Neuronal stem cell (in vitro differentiated cells): ENCODE results near the gene MORN5.

Experiments used
- DNase-seq: peaks from one replicate; pipeline ENCODE4 v3.0.0-alpha.2; 2013; ENCODE audit warnings: low spot score
- H2AFZ ChIP-seq: one replicate; pipeline ENCODE4 v1.6.1; 2013; ENCODE audit warnings: mild to moderate bottlenecking, low read length, inconsistent platforms
- H2AK5ac ChIP-seq: 2 replicates; pipeline ENCODE4 v1.6.1; 2013; ENCODE audit warnings: low read depth, mild to moderate bottlenecking, inconsistent platforms, low read length, moderate library complexity, mixed read lengths
- H2BK120ac ChIP-seq: 2 replicates; pipeline ENCODE4 v1.6.1; 2013; ENCODE audit warnings: low read depth, mild to moderate bottlenecking, inconsistent platforms, low read length, moderate library complexity, mixed read lengths
- H2BK12ac ChIP-seq: one replicate; pipeline ENCODE4 v1.6.1; 2013; ENCODE audit warnings: low read length, inconsistent platforms
- H2BK15ac ChIP-seq: 2 replicates; pipeline ENCODE4 v1.6.1; 2013; ENCODE audit warnings: mild to moderate bottlenecking, low read length, inconsistent platforms, mixed read lengths
- H2BK5ac ChIP-seq: one replicate; pipeline ENCODE4 v1.6.1; 2013; ENCODE audit warnings: inconsistent platforms, mild to moderate bottlenecking, low read length, moderate library complexity
- H3K14ac ChIP-seq: one replicate; pipeline ENCODE4 v1.6.1; 2013; ENCODE audit warnings: low read length, inconsistent platforms
- H3K18ac ChIP-seq: 2 replicates; pipeline ENCODE4 v1.6.1; 2013; ENCODE audit warnings: low read length, inconsistent platforms
- H3K23ac ChIP-seq: 2 replicates; pipeline ENCODE4 v1.6.1; 2013; ENCODE audit warnings: low read depth, mild to moderate bottlenecking, mixed read lengths, low read length, inconsistent platforms; ENCODE audit not compliant: poor library complexity
- H3K27ac ChIP-seq: replicated peaks from 3 replicates; pipeline ENCODE4 v1.5.1; 2013; ENCODE audit warnings: low read length, inconsistent platforms
- H3K27me3 ChIP-seq, 3 experiments: 2 replicates each; pipeline ENCODE4 v1.6.1; 2013; ENCODE audit warnings: low read length in 3 of 3, mild to moderate bottlenecking in 2 of 3, inconsistent platforms in 1 of 3, low read depth in 1 of 3, mixed read lengths in 1 of 3, moderate library complexity in 1 of 3; ENCODE audit not compliant: control insufficient read depth in 3 of 3, insufficient read depth in 3 of 3
- H3K36me3 ChIP-seq, 2 donors: replicated peaks in 1 of 2; 2 replicates each; pipeline ENCODE4 v1.6.1; 2013; ENCODE audit warnings: low read length in 2 of 2; ENCODE audit not compliant: control insufficient read depth in 2 of 2, insufficient read depth in 2 of 2
- H3K4ac ChIP-seq: 2 replicates; pipeline ENCODE4 v1.6.1; 2013; ENCODE audit warnings: inconsistent platforms, mild to moderate bottlenecking, low read length, moderate library complexity
- H3K4me1 ChIP-seq, 2 donors: 1 replicate in 1 of 2; 2 replicates in 1 of 2; pipeline ENCODE4 v1.6.1; 2013; ENCODE audit warnings: low read length in 2 of 2, low read depth in 1 of 2; ENCODE audit not compliant: control insufficient read depth in 2 of 2, insufficient read depth in 1 of 2
- H3K4me2 ChIP-seq: one replicate; pipeline ENCODE4 v1.6.1; 2013; ENCODE audit warnings: mild to moderate bottlenecking, low read length, inconsistent platforms; ENCODE audit not compliant: insufficient read depth, poor library complexity, severe bottlenecking
- H3K4me3 ChIP-seq, 2 donors: 2 replicates each; pipeline ENCODE4 v1.5.1; 2013; ENCODE audit warnings: low read length in 2 of 2, mild to moderate bottlenecking in 2 of 2, inconsistent platforms in 1 of 2, moderate library complexity in 1 of 2
- H3K79me1 ChIP-seq: one replicate; pipeline ENCODE4 v1.6.1; 2013; ENCODE audit warnings: low read depth, mild to moderate bottlenecking, inconsistent platforms, low read length, moderate library complexity
- H3K9ac ChIP-seq: one replicate; pipeline ENCODE4 v1.6.1; 2013; ENCODE audit warnings: mild to moderate bottlenecking, low read depth, low read length, inconsistent platforms; ENCODE audit not compliant: poor library complexity
- H3K9me3 ChIP-seq, 2 donors: replicated peaks in 1 of 2; 2 replicates each; pipeline versions ENCODE3 to v1.6.1; 2013; ENCODE audit warnings: low read length in 2 of 2, mild to moderate bottlenecking in 2 of 2, inconsistent platforms in 1 of 2, low read depth in 1 of 2, mixed read lengths in 1 of 2, moderate library complexity in 1 of 2; ENCODE audit not compliant: control insufficient read depth in 2 of 2, insufficient read depth in 1 of 2
- H4K8ac ChIP-seq: one replicate; pipeline ENCODE4 v1.6.1; 2013; ENCODE audit warnings: low read depth, mild to moderate bottlenecking, inconsistent platforms, low read length, moderate library complexity
- H4K91ac ChIP-seq: one replicate; pipeline ENCODE4 v1.6.1; 2013; ENCODE audit warnings: low read length, low read depth, mild to moderate bottlenecking, inconsistent platforms; ENCODE audit not compliant: poor library complexity
- WGBS, 2 donors: extraction: QIAGEN DNeasy Blood & Tissue Kit; methylation state at CpG; one replicate each; pipeline ENCODE4 v1.1.7; 2013; ENCODE audit warnings: missing lambda C conversion rate in 2 of 2, mixed read lengths in 1 of 2; ENCODE audit not compliant: insufficient read length in 2 of 2, insufficient replicate concordance in 1 of 2; ENCODE audit errors: extremely low coverage in 2 of 2; 5-methylcytosine and 5-hydroxymethylcytosine counted together

Gene MORN5

GRCh38 chr9:122195875-122196274 lies 36.2 kb downstream of the MORN5 start:
- no CpG with 5 or more reads among the region's 4 CpGs for WGBS, 2 donors
- Histone ChIP-seq H3K23ac (no peak overlapping the region), H3K9me3 (no peaks in the 10 kb centered on the region), H2BK120ac (no peak overlapping the region), H2BK12ac (no peak overlapping the region), H2AK5ac (no peak overlapping the region), H4K91ac (no peak overlapping the region), H3K27ac (no peak overlapping the region), H3K4me2 (no peak overlapping the region), H3K4me3 (no peak overlapping the region), H2BK15ac (no peak overlapping the region), H2AFZ (no peak overlapping the region), H3K36me3 (no peaks in the 10 kb centered on the region), H3K9ac (no peak overlapping the region), H4K8ac (no peak overlapping the region), H3K27me3 (peaks cover 0 to 78% (median 0%) of the 10 kb centered on the region in 3 experiments), H3K18ac (no peak overlapping the region), H3K79me1 (no peaks in the 10 kb centered on the region), H3K14ac (no peak overlapping the region), H3K4ac (no peak overlapping the region), H3K4me1 (peaks cover 2 to 4% of the 10 kb centered on the region in 2 donors), H2BK5ac (no peak overlapping the region)
- no peak for DNase-seq

DNA sequence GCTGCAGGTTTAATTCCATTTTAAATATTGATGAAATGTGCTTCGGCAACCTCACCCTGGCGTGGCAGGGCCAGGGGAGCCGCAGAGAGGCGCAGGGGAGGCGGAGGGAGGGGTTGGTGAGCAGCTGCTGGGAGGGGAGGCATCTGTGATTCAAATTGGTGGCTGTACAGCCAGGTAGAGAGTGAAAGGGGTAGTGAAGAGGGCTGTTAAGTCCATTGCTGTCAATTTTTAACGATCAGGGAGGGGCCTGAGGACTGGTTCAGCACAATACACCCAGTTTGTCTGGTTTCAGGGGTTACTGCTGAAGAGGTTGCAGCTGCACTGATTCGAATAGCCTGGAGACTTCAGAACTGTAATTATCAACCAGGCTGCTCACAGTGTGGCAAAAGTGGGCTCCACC lies 37.7 kb downstream of the MORN5 start:
- Histone ChIP-seq H3K4me2 (no peak overlapping the region), H3K79me1 (no peaks in the 10 kb centered on the region), H3K27ac (no peak overlapping the region), H2BK12ac (no peak overlapping the region), H3K9ac (no peak overlapping the region), H2BK120ac (no peak overlapping the region), H3K36me3 (no peaks in the 10 kb centered on the region), H3K14ac (no peak overlapping the region), H3K4me3 (no peak overlapping the region), H3K27me3 (peaks cover 0 to 78% (median 0%) of the 10 kb centered on the region in 3 experiments), H3K18ac (peak overlapping the region; percentile 5), H4K91ac (no peak overlapping the region), H2BK15ac (no peak overlapping the region), H2AFZ (no peak overlapping the region), H3K4me1 (peaks cover 0 to 4% of the 10 kb centered on the region in 2 donors), H4K8ac (no peak overlapping the region), H3K23ac (no peak overlapping the region), H3K9me3 (no peaks in the 10 kb centered on the region), H2AK5ac (no peak overlapping the region), H2BK5ac (no peak overlapping the region), H3K4ac (no peak overlapping the region)
- no peak for DNase-seq
- WGBS, 2 donors = no CpG with 5 or more reads among the region's 7 CpGs

DNA sequence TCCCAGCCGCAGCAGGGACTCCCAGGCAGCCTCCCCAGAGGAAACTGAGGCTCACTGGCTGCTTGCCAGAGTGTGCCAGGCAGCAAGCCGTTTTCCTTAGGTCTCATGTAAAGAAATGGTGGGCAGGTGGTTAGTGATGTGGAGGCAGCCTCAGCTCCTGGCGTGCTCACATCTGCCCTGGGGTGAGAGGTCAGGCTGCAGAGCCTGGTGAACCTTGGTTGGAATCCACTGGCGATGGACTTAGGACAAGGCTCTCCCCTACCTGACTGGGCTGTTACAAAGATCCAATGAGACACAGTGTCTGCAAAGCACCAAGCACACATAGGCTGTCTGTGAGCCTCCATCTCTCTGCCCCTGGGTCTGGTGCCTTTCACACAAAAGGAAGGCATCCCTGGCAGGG lies 38.2 kb downstream of the MORN5 start:
- WGBS, 2 donors = no CpG with 5 or more reads among the region's 4 CpGs
- Histone ChIP-seq H2AFZ (no peak overlapping the region), H3K36me3 (no peaks in the 10 kb centered on the region), H3K27me3 (peaks cover 0 to 80% (median 0%) of the 10 kb centered on the region in 3 experiments), H2BK15ac (no peak overlapping the region), H3K4me2 (no peak overlapping the region), H3K9me3 (no peaks in the 10 kb centered on the region), H3K4me1 (peaks cover 0 to 4% of the 10 kb centered on the region in 2 donors), H3K4ac (no peak overlapping the region), H2AK5ac (peak overlapping the region; percentile 27), H3K79me1 (no peaks in the 10 kb centered on the region), H4K91ac (no peak overlapping the region), H3K27ac (no peak overlapping the region), H4K8ac (no peak overlapping the region), H3K23ac (no peak overlapping the region), H2BK5ac (no peak overlapping the region), H2BK120ac (no peak overlapping the region), H3K18ac (peak overlapping the region; percentile 5), H3K4me3 (no peak overlapping the region), H3K14ac (peak overlapping the region; percentile 33), H3K9ac (no peak overlapping the region), H2BK12ac (no peak overlapping the region)
- no peak for DNase-seq

DNA sequence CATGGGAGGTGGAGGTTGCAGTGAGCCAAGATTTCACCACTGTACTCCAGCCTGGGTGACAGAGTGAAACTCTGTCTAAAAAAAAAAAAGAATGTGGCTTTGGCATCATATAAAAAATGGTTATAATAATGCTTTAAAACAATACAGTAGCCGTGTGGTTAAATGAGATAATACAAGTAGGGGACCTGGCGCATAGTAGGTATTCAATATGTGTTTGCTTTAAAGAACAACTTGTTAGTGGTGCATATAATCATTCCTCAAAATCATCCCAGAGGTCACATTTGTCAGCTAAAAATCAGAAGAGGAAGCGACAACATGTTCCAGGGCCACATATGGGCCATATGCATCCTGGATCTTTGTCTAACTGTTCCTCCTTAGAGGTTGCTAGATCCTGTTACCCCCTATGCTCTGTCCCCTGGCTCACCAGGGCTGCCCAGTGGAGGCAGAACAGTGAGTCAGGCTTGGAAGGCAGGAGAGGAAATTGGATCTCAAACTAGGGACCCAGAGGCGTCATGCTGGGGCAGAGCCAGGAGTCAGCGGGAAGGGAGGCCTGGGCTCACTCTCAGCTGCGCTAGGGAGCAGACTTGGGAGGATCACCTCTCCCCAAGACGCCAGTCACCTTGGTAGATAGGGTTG lies 41.4 kb downstream of the MORN5 start:
- Histone ChIP-seq H3K27ac (no peak overlapping the region), H4K8ac (no peak overlapping the region)
- no peak for DNase-seq

More for the DNA sequence above, 41.4 kb downstream of the MORN5 start:
- H3K4ac ChIP-seq = no peak overlapping the region
- peaks cover 0 to 6% of the 10 kb centered on the region in 2 donors for H3K4me1 ChIP-seq
- no CpG with 5 or more reads among the region's 7 CpGs for WGBS, 2 donors
- no peak overlapping the region for H2BK5ac ChIP-seq
- peaks cover 0 to 89% (median 0%) of the 10 kb centered on the region in 3 experiments for H3K27me3 ChIP-seq
- H2AK5ac ChIP-seq = no peak overlapping the region
- no peak overlapping the region for H4K91ac ChIP-seq
- H3K79me1 ChIP-seq = no peaks in the 10 kb centered on the region
- H3K4me2 ChIP-seq = no peak overlapping the region
- no peak overlapping the region for H2BK15ac ChIP-seq
- no peaks in the 10 kb centered on the region for H3K36me3 ChIP-seq
- H3K23ac ChIP-seq = no peak overlapping the region
- H3K9ac ChIP-seq = no peak overlapping the region
- H3K4me3 ChIP-seq = no peak overlapping the region
- no peak overlapping the region for H3K14ac ChIP-seq
- no peak overlapping the region for H2BK12ac ChIP-seq
- no peak overlapping the region for H3K18ac ChIP-seq
- H2BK120ac ChIP-seq = no peak overlapping the region
- no peak overlapping the region for H2AFZ ChIP-seq
- H3K9me3 ChIP-seq = no peaks in the 10 kb centered on the region
